Neural progenitor cell (in vitro differentiated cells): ENCODE data around the gene TSGA10. TPM values are rescaled to one million over a fixed set of nuclear protein-coding genes. Genes with fewer than 3 reads are reported as not detected.

Experiments used
- DNase-seq: peaks from one replicate; pipeline ENCODE4 v3.0.0-alpha.2; 2016; ENCODE audit warnings: low spot score
- H2AFZ ChIP-seq: fragments of 200-600 bp; sonication (generic); replicated peaks from 2 replicates; pipeline ENCODE4 v1.6.1; 2016; ENCODE audit warnings: antibody characterized with exemption
- H3F3A ChIP-seq: fragments of 200-600 bp; sonication (generic); 2 replicates; pipeline ENCODE4 v1.6.1; 2016; ENCODE audit warnings: antibody characterized with exemption, low read depth
- H3K27ac ChIP-seq: fragments of 200-600 bp; sonication (generic); 2 replicates; pipeline ENCODE4 v1.5.1; 2016; ENCODE audit warnings: mild to moderate bottlenecking
- H3K27me3 ChIP-seq: fragments of 200-600 bp; sonication (generic); 2 replicates; pipeline ENCODE4 v1.6.1; 2016; ENCODE audit warnings: mild to moderate bottlenecking, moderate library complexity
- H3K36me3 ChIP-seq: fragments of 200-600 bp; sonication (generic); 2 replicates; pipeline ENCODE4 v1.5.1; 2016
- H3K4me1 ChIP-seq: fragments of 200-600 bp; sonication (generic); 2 replicates; pipeline ENCODE4 v1.6.1; 2016; ENCODE audit warnings: mixed run types
- H3K4me2 ChIP-seq: fragments of 200-600 bp; sonication (generic); 2 replicates; pipeline ENCODE4 v1.6.1; 2016
- H3K4me3 ChIP-seq: fragments of 200-600 bp; sonication (generic); 2 replicates; pipeline ENCODE4 v1.5.1; 2016
- H3K79me2 ChIP-seq: fragments of 200-600 bp; sonication (generic); 2 replicates; pipeline ENCODE4 v1.6.1; 2016; ENCODE audit warnings: low read depth
- H3K9ac ChIP-seq: fragments of 200-600 bp; sonication (generic); 2 replicates; pipeline ENCODE4 v1.6.1; 2016
- H3K9me3 ChIP-seq: fragments of 200-600 bp; sonication (generic); 2 replicates; pipeline ENCODE4 v1.5.1; 2016; ENCODE audit warnings: low read depth
- H4K20me1 ChIP-seq: fragments of 200-600 bp; sonication (generic); 2 replicates; pipeline ENCODE4 v1.6.1; 2016; ENCODE audit warnings: low read depth
- H3K27ac Mint-ChIP-seq: 3 replicates; pipeline ENCODE4 v1.8.0; 2021; ENCODE audit warnings: mixed read lengths
- H3K27me3 Mint-ChIP-seq: 2 replicates; pipeline ENCODE4 v1.8.0; 2022; ENCODE audit warnings: low read depth, mild to moderate bottlenecking, inconsistent platforms, moderate library complexity, mixed read lengths; ENCODE audit not compliant: insufficient read depth
- H3K36me3 Mint-ChIP-seq: 3 replicates; pipeline ENCODE4 v1.8.0; 2021; ENCODE audit warnings: mixed read lengths
- H3K4me1 Mint-ChIP-seq: 3 replicates; pipeline ENCODE4 v1.8.0; 2021; ENCODE audit warnings: mixed read lengths
- H3K4me3 Mint-ChIP-seq: 3 replicates; pipeline ENCODE4 v1.8.0; 2021; ENCODE audit warnings: mild to moderate bottlenecking, moderate library complexity, mixed read lengths
- H3K9me3 Mint-ChIP-seq: 3 replicates; pipeline ENCODE4 v1.8.0; 2020; ENCODE audit warnings: mixed read lengths
- CTCF ChIP-seq: fragments of 200-600 bp; sonication (generic); IDR thresholded peaks from 2 replicates; pipeline ENCODE4 v1.5.1; 2017; ENCODE audit warnings: antibody characterized with exemption, mild to moderate bottlenecking
- EZH2 ChIP-seq: fragments of 200-600 bp; sonication (generic); IDR thresholded peaks from 2 replicates; pipeline ENCODE4 v1.6.1; 2017; ENCODE audit warnings: antibody characterized with exemption, mild to moderate bottlenecking, moderate library complexity
- EZH2phosphoT487 ChIP-seq: fragments of 200-600 bp; sonication (generic); IDR thresholded peaks from 2 replicates; pipeline ENCODE4 v1.6.1; 2017; ENCODE audit warnings: antibody characterized with exemption
- total RNA-seq: library from RNA; depleted of rRNA; stranded (reverse); fragments of >200 nt; gene quantifications from 2 replicates; pipeline ENCODE4 v1.2.3, GENCODE V29; 2015; ENCODE audit warnings: low replicate concordance

The TSGA10 gene
- total RNA-seq, 1 donor from 2014 or later: 5.8 TPM

- no peak overlapping the region for H3K4me2 ChIP-seq
- H3K27me3 Mint-ChIP-seq: peaks cover 2% of the 10 kb centered on the region
- no peaks in the 10 kb centered on the region for H3K9me3 Mint-ChIP-seq
- H3K4me3 ChIP-seq: no peak overlapping the region
- H3K27me3 ChIP-seq: no peaks in the 10 kb centered on the region
- H2AFZ ChIP-seq: no peak overlapping the region
- peaks cover 7% of the 10 kb centered on the region for H3K4me1 ChIP-seq
- H3K36me3 ChIP-seq: no peaks in the 10 kb centered on the region
- no peaks in the 10 kb centered on the region for H4K20me1 ChIP-seq
- no peak overlapping the region for H3K27ac ChIP-seq
- DNase-seq: no peak
- peaks cover 13% of the 10 kb centered on the region for H3F3A ChIP-seq
- H3K9me3 ChIP-seq: no peaks in the 10 kb centered on the region
- H3K9ac ChIP-seq: no peak overlapping the region
- H3K4me1 Mint-ChIP-seq: peaks cover 23% of the 10 kb centered on the region
- H3K4me3 Mint-ChIP-seq: no peak overlapping the region
- H3K36me3 Mint-ChIP-seq: peaks cover 3% of the 10 kb centered on the region
- peaks cover 11% of the 10 kb centered on the region for H3K79me2 ChIP-seq
- H3K27ac Mint-ChIP-seq: no peak overlapping the region
- TF ChIP-seq CTCF: no peak
- no peak for TF ChIP-seq EZH2phosphoT487
- no peak for TF ChIP-seq EZH2
Measured at GRCh38 chr2:99152199-99152895, 2.4 kb downstream of the TSGA10 start.

GRCh38 chr2:99150706-99151105, 4.0 kb downstream of the TSGA10 start:
- H3K9me3 ChIP-seq: no peaks in the 10 kb centered on the region
- no peak for DNase-seq
- peaks cover 3% of the 10 kb centered on the region for H3K36me3 Mint-ChIP-seq

GRCh38 chr2:99141110-99142108, 13.3 kb downstream of the TSGA10 start, which contains the start of gene C2orf15:
Gene C2orf15, plus strand, starts transcription at chr2:99141707. Its CDS starts 8,852 bp downstream, at chr2:99150559.
- Mint-ChIP-seq H3K27me3 (peaks cover 14% of the 10 kb centered on the region), H3K4me1 (peaks cover 7% of the 10 kb centered on the region), H3K9me3 (peaks cover 2% of the 10 kb centered on the region), H3K27ac (peak within 1 kb of the TSS; percentile 63), H3K36me3 (no peaks in the 10 kb centered on the region), H3K4me3 (peak within 1 kb of the TSS; percentile 96)
- Histone ChIP-seq H3K9me3 (no peaks in the 10 kb centered on the region), H2AFZ (peak within 1 kb of the TSS; percentile 96), H3K27me3 (peaks cover 10% of the 10 kb centered on the region), H3K27ac (peak within 1 kb of the TSS; percentile 71), H4K20me1 (no peaks in the 10 kb centered on the region), H3K9ac (peak within 1 kb of the TSS; percentile 15), H3K4me3 (peak within 1 kb of the TSS; percentile 79), H3K79me2 (peaks cover 12% of the 10 kb centered on the region), H3K4me1 (peaks cover 12% of the 10 kb centered on the region), H3F3A (peaks cover 30% of the 10 kb centered on the region), H3K4me2 (peak within 1 kb of the TSS; percentile 85), H3K36me3 (no peaks in the 10 kb centered on the region)
- DNase-seq: peak; percentile 98
- TF ChIP-seq EZH2 (no peak), CTCF (no peak), EZH2phosphoT487 (no peak)

More at GRCh38 chr2:99150706-99151105, 4.0 kb downstream of the TSGA10 start:
- no peak for TF ChIP-seq EZH2phosphoT487
- TF ChIP-seq CTCF: no peak
- peaks cover 2% of the 10 kb centered on the region for H3K27me3 Mint-ChIP-seq
- Histone ChIP-seq H3K36me3 (no peaks in the 10 kb centered on the region), H4K20me1 (no peaks in the 10 kb centered on the region), H3K4me1 (peaks cover 7% of the 10 kb centered on the region), H3K79me2 (peaks cover 5% of the 10 kb centered on the region), H3K4me2 (no peak overlapping the region), H3K27ac (no peak overlapping the region), H2AFZ (no peak overlapping the region), H3K27me3 (no peaks in the 10 kb centered on the region), H3K4me3 (no peak overlapping the region), H3K9ac (no peak overlapping the region), H3F3A (peaks cover 13% of the 10 kb centered on the region)
- H3K4me1 Mint-ChIP-seq: peaks cover 16% of the 10 kb centered on the region
- H3K27ac Mint-ChIP-seq: no peak overlapping the region
- H3K4me3 Mint-ChIP-seq: no peak overlapping the region
- H3K9me3 Mint-ChIP-seq: no peaks in the 10 kb centered on the region
